Caco-2 (cell line): Measurements from ENCODE around the gene ME3. TPM values are rescaled to one million over a fixed set of nuclear protein-coding genes. Genes with fewer than 3 reads are reported as not detected.
A peak's percentile ranks its signal among the peaks of the same experiment; 100 is the strongest.

ENCODE experiments used
- BruUV-seq: library from RNA; stranded (reverse); fragments of 400-500 nt; replicated peaks from 2 replicates; lab custom pipeline; 2021; lab: Mats Ljungman, UMichigan
- CTCF ChIA-PET: fragments of 300-600 bp; sonication (Branson Sonifier 250); formaldehyde crosslinking; loops from one replicate; lab custom pipeline; 2022; ENCODE audit warnings: antibody characterized with exemption; lab: Charles Lee
- POLR2A ChIA-PET: fragments of 300-600 bp; sonication (Branson Sonifier 250); formaldehyde crosslinking; loops from one replicate; lab custom pipeline; 2022; ENCODE audit warnings: antibody characterized with exemption; lab: Charles Lee
- DNase-seq, 2 experiments: peaks; one replicate each; pipeline versions ENCODE4 v3.0.0 to v3.0.0-alpha.2; 2020 to 2022
- H3K27me3 ChIP-seq: replicated peaks from 2 replicates; pipeline ENCODE4 v1.6.0; 2011; ENCODE audit warnings: low read length; ENCODE audit not compliant: control insufficient read depth, insufficient read depth
- H3K36me3 ChIP-seq: 2 replicates; pipeline ENCODE4 v1.5.1; 2011; ENCODE audit warnings: low read length; ENCODE audit not compliant: control insufficient read depth, insufficient read depth
- H3K4me1 ChIP-seq: fragments of 250-450 bp; sonication (Bioruptor Pico); 2 replicates; pipeline ENCODE4 v1.5.1; 2020; ENCODE audit warnings: mild to moderate bottlenecking
- H3K4me3 ChIP-seq: 2 replicates; pipeline ENCODE4 v1.5.1; 2011; ENCODE audit warnings: low read depth, mild to moderate bottlenecking, control low read depth, low read length
- H3K9me3 ChIP-seq: fragments of 250-450 bp; sonication (Bioruptor Pico); 2 replicates; pipeline ENCODE4 v1.5.1; 2020; ENCODE audit warnings: mild to moderate bottlenecking, moderate library complexity
- H3K27ac Mint-ChIP-seq: one replicate; pipeline ENCODE4 v1.8.0; 2022; ENCODE audit warnings: mixed read lengths; ENCODE audit not compliant: unreplicated experiment
- H3K27me3 Mint-ChIP-seq: one replicate; pipeline ENCODE4 v1.8.0; 2022; ENCODE audit warnings: mixed read lengths; ENCODE audit not compliant: insufficient read depth, unreplicated experiment
- H3K36me3 Mint-ChIP-seq: one replicate; pipeline ENCODE4 v1.8.0; 2022; ENCODE audit warnings: mild to moderate bottlenecking, mixed read lengths; ENCODE audit not compliant: insufficient read depth, unreplicated experiment
- H3K4me1 Mint-ChIP-seq: one replicate; pipeline ENCODE4 v1.8.0; 2022; ENCODE audit warnings: low read depth, mixed read lengths; ENCODE audit not compliant: unreplicated experiment
- H3K4me3 Mint-ChIP-seq: one replicate; pipeline ENCODE4 v1.8.0; 2022; ENCODE audit warnings: mild to moderate bottlenecking, moderate library complexity, mixed read lengths; ENCODE audit not compliant: unreplicated experiment
- H3K9me3 Mint-ChIP-seq: one replicate; pipeline ENCODE4 v1.8.0; 2022; ENCODE audit warnings: mixed read lengths; ENCODE audit not compliant: unreplicated experiment
- intact Hi-C: fragments of 100-400 bp; cut with micrococcal nuclease; formaldehyde crosslinking; loops from one replicate; pipeline ENCODE4 v1.10.0; 2022; ENCODE audit not compliant: unreplicated experiment
- total RNA-seq: library from RNA; stranded (reverse); gene quantifications from 2 replicates; pipeline ENCODE4 v1.2.3, GENCODE V29; 2022
- TF ChIP-seq, protein P1 (sequence below), 2 experiments: fragments of 200-600 bp in 1 of 2; IDR thresholded peaks; 1 replicate in 1 of 2; 2 replicates in 1 of 2; pipeline versions ENCODE4 v1.5.1 to v1.8.0; 2011 to 2022; ENCODE audit warnings: antibody characterized with exemption in 1 of 2, control low read depth in 1 of 2, inconsistent platforms in 1 of 2, low read depth in 1 of 2, low read length in 1 of 2, mild to moderate bottlenecking in 1 of 2, moderate library complexity in 1 of 2; ENCODE audit not compliant: insufficient read depth in 1 of 2, severe bottlenecking in 1 of 2, unreplicated experiment in 1 of 2

The ME3 gene
- total RNA-seq, 1 experiment from 2014 or later, result 32.8 TPM

DNA sequence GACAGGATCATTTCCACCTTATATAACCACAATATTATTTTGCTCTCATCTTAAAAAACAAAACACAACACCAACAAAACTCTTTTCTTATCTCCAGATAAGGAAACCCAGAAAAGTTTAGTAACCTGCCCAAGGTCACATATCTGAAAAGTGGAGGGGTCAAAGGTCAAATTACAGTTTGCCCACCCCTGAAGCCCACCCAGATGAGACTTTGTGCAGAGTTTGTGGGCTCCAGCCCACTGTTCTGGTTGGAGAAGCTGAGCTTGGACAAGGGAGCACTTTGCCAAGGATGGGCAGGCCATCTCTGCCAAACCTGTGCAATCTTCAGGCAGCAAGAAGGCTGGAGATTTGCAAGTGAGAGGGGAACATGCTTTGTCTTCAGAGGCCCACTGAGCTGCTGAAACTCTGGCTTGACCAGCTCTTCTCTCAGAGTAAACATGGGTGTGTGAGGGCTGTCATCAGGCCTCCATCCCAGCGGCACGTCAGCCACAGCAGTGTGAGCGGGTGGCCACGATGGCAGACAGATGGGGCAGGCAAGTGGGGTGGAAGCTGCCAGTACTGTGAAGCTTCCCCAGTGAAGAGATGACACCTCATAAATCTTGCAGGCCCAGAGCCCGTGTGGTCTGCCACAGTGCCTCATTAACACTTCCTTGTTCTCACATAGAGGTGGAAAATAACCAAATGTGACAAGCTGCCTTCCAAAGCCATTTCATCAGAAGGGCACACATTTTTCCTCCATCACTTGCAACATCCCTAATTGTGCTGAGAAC, 186.0 kb downstream of the ME3 start:
- CTCF ChIA-PET, result interaction anchor here (0.7 to 1.0 kb wide), 2 partner anchors 263 to 700 kb away, joined by 4 read pairs; no protein-coding TSS in a partner anchor
- no peak for DNase-seq

DNA sequence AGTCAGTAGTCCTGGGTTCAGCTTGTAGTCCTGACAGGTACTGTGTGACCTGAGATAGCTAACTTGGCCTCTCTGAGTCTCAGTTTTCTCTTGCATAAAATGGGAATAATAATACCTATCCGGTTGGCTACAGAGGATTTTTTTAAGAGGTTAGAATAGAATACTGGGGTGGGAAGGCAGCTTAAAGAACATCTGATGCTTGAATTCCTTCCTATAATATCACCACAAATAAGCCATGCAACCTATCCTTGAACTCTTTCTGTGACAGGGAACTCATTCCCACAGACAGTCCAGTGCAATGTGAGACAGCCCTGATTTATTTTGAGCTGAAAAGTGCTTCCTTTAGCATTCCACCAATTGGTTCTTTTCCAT, 187.6 kb downstream of the ME3 start:
- DNase-seq, result no peak
- intact Hi-C loops, result loop anchor here (1.0 kb wide), 8 partner anchors 8 to 328 kb away; no protein-coding TSS in a partner anchor
- Histone ChIP-seq H3K27me3 (no peaks in the 10 kb centered on the region), H3K4me3 (no peak overlapping the region), H3K4me1 (peaks cover 59% of the 10 kb centered on the region), H3K36me3 (no peaks in the 10 kb centered on the region), H3K9me3 (no peaks in the 10 kb centered on the region)
- no peaks in the 10 kb centered on the region for H3K27me3 Mint-ChIP-seq
- H3K4me1 Mint-ChIP-seq, result peaks cover 60% of the 10 kb centered on the region
- CTCF ChIA-PET, result interaction anchor here (0.9 to 3.0 kb wide), 11 partner anchors 12 to 124 kb away, joined by 3 to 16 read pairs (median 5); no protein-coding TSS in a partner anchor
- BruUV-seq, result TSS peak; percentile 96
- peaks cover 12% of the 10 kb centered on the region for H3K36me3 Mint-ChIP-seq
- H3K27ac Mint-ChIP-seq, result peak overlapping the region; percentile 77
- no peak overlapping the region for H3K4me3 Mint-ChIP-seq
- no peaks in the 10 kb centered on the region for H3K9me3 Mint-ChIP-seq
- POLR2A ChIA-PET, result interaction anchor here (1.2 to 2.5 kb wide), 2 partner anchors 15 kb away, joined by 4 to 23 read pairs; no protein-coding TSS in a partner anchor
- TF ChIP-seq, protein P1, sequence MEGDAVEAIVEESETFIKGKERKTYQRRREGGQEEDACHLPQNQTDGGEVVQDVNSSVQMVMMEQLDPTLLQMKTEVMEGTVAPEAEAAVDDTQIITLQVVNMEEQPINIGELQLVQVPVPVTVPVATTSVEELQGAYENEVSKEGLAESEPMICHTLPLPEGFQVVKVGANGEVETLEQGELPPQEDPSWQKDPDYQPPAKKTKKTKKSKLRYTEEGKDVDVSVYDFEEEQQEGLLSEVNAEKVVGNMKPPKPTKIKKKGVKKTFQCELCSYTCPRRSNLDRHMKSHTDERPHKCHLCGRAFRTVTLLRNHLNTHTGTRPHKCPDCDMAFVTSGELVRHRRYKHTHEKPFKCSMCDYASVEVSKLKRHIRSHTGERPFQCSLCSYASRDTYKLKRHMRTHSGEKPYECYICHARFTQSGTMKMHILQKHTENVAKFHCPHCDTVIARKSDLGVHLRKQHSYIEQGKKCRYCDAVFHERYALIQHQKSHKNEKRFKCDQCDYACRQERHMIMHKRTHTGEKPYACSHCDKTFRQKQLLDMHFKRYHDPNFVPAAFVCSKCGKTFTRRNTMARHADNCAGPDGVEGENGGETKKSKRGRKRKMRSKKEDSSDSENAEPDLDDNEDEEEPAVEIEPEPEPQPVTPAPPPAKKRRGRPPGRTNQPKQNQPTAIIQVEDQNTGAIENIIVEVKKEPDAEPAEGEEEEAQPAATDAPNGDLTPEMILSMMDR (IDR thresholded peaks at IDR 0.05; ENCODE audit: insufficient read depth in 1 of 2, low read depth in 1 of 2, low read length in 1 of 2, severe bottlenecking in 1 of 2, unreplicated experiment in 1 of 2), result no peak

More for the DNA sequence above, 186.0 kb downstream of the ME3 start:
- Mint-ChIP-seq H3K4me3 (peak overlapping the region; percentile 4), H3K27ac (peak overlapping the region; percentile 77), H3K36me3 (peaks cover 10% of the 10 kb centered on the region), H3K9me3 (no peaks in the 10 kb centered on the region), H3K4me1 (peaks cover 73% of the 10 kb centered on the region), H3K27me3 (no peaks in the 10 kb centered on the region)
- no peaks in the 10 kb centered on the region for H3K9me3 ChIP-seq
- peaks cover 76% of the 10 kb centered on the region for H3K4me1 ChIP-seq
- TF ChIP-seq, protein P1 (IDR thresholded peaks at IDR 0.05; ENCODE audit: insufficient read depth in 1 of 2, low read depth in 1 of 2, low read length in 1 of 2, severe bottlenecking in 1 of 2, unreplicated experiment in 1 of 2), result no peak
- BruUV-seq, result no TSS peak
- no peaks in the 10 kb centered on the region for H3K36me3 ChIP-seq
- no peaks in the 10 kb centered on the region for H3K27me3 ChIP-seq
- intact Hi-C loops, result no loop called here
- POLR2A ChIA-PET, result interaction anchor here (0.5 to 0.7 kb wide), 2 partner anchors 114 to 304 kb away, joined by 3 to 8 read pairs; no protein-coding TSS in a partner anchor
- no peak overlapping the region for H3K4me3 ChIP-seq

DNA sequence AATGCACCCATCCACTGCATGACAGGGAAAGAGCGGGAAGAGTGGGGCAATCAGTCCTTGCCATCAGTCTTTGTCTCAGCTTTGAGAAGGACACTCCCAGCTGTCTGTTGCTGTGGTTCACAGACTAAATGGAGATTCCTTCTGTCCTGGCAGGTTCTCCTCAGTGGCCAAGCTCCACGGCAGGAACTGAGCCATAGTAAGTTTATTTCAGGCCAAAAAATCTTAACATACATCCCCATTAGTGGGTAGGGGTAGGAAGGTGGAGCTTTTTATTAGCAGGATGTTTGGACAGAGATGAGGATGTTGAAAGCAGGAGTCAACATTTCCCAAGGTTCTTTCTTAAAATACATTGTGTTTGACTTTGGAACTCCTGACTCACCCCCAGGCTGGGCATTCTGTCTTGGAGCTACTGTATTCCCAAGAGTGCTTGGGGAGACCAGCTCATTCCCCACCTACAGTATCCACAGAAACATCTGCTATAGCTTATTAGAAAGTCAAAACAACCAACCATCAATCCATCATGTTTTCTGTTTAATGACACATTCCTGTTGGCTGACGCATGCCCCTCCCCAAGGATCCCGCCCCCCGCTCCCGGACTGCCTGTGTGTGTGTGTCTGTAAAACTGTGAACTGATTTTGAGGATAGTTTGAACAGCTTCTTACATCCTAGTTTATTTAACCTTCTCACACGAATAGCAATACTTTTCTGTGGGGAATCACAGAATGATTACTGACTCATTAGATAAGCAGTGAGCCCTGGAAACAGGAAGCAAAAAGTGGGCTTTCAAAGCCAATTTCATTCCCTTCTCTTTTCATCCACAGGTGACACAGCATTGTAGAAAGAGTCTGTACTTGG, 188.2 kb downstream of the ME3 start:
- intact Hi-C loops, result loop anchor here (1.0 kb wide), 8 partner anchors 8 to 328 kb away; no protein-coding TSS in a partner anchor
- CTCF ChIA-PET, result interaction anchor here (0.7 to 3.0 kb wide), 15 partner anchors 8 to 410 kb away, joined by 3 to 16 read pairs (median 5); no protein-coding TSS in a partner anchor
- Mint-ChIP-seq H3K4me1 (peaks cover 57% of the 10 kb centered on the region), H3K4me3 (peak overlapping the region; percentile 1), H3K36me3 (peaks cover 14% of the 10 kb centered on the region), H3K27me3 (no peaks in the 10 kb centered on the region), H3K9me3 (no peaks in the 10 kb centered on the region), H3K27ac (peak overlapping the region; percentile 77)
- no peak overlapping the region for H3K4me3 ChIP-seq
- H3K4me1 ChIP-seq, result peaks cover 54% of the 10 kb centered on the region
- BruUV-seq, result no TSS peak
- H3K36me3 ChIP-seq, result no peaks in the 10 kb centered on the region
- POLR2A ChIA-PET, result interaction anchor here (0.6 to 2.5 kb wide), 4 partner anchors 15 to 41 kb away, joined by 3 to 23 read pairs (median 4); no protein-coding TSS in a partner anchor
- no peaks in the 10 kb centered on the region for H3K9me3 ChIP-seq
- H3K27me3 ChIP-seq, result no peaks in the 10 kb centered on the region
- TF ChIP-seq, protein P1 (IDR thresholded peaks at IDR 0.05; ENCODE audit: insufficient read depth in 1 of 2, low read depth in 1 of 2, low read length in 1 of 2, severe bottlenecking in 1 of 2, unreplicated experiment in 1 of 2), result no peak
- DNase-seq, result peak; percentile 90 to 93
